NCI-H1930 (cell line): ENCODE data around the gene SCYGR4.
"Not testable (repeated sequence)": the region's sequence is repeated elsewhere in the genome, so short reads cannot be mapped to it uniquely, and the experiment has no call there.

Experiments
- DNase-seq, 2 experiments: peaks; one replicate each; lab custom pipeline; 2025; lab: John Stamatoyannopoulos, UW

The SCYGR4 gene, protein sequence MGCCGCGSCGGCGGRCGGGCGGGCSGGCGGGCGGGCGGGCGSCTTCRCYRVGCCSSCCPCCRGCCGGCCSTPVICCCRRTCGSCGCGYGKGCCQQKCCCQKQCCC

DNA sequence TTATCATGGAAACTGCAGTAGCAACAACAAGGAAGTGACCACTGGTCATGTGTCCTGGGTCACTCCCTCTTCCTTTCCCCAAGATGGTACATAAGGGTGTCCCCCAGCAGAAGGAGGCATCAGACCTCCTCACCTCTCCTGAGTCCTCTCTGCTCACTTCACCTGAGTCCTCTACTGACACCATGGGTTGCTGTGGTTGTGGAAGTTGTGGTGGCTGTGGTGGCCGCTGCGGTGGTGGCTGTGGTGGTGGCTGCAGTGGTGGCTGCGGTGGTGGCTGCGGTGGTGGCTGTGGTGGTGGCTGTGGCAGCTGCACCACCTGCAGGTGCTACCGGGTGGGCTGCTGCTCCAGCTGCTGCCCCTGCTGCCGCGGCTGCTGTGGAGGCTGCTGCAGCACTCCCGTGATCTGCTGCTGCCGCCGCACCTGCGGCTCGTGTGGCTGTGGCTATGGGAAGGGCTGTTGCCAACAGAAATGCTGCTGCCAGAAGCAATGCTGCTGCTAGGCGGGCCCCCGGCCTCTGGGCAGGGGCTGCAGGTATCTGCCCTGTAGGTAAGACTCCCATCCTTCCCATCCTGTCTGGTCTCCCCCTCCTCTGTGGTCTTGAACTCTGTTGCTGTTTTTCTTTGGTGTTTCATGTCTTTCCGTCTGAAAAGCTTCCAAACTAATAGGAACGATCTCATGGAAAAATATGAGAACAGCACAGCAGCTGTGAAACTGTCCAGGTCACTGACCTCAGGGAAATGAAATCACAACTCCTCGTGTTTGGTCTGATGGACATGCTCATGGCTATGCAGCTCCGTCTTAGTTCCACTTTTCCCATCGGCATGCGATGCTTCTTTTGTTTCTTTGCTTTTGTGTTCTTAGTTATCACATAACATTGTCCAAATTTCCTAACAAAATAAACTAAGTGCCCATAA, at the start of gene SCYGR4:
Gene SCYGR4 (plus strand): TSS at position 183 of the 915 bp plus-strand sequence. CDS start 0 bp downstream, at position 183.
- DNase-seq, result no peak

DNA sequence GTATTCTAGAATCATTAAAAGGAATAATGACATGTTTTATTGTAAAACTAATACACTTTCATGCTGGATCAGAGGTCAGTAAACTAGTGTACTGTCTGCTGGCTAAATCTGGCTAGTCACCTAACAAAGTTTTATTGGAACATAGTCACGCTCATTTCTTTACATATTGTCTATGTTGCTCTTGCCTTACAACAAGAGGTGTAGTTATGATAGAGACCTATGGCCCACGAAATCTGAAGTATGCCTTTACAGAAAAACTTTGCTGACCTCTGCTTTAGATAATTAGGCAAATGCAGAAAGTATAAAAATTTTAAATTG, 48.5 kb upstream of the SCYGR4 start:
- no peak for DNase-seq

DNA sequence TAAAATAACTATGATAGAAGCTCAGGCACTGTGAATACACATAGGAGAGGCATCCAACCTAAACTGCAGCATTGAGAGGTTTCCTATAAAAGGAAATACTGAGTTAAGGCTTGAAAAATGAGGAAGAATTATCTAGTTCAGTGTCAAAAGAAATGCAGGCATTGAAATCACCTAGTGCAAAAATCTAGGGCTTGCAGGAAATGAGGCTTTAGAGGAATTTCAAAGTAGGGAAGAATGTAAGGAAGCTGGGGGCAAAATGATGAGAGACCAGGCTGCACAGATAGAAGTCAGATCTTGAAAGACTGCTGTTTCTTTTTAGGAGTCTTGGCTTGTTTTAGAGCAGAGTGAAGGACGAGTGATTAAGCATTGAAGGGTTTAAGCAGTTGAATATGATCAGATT, 46.7 kb upstream of the SCYGR4 start:
- no peak for DNase-seq

DNA sequence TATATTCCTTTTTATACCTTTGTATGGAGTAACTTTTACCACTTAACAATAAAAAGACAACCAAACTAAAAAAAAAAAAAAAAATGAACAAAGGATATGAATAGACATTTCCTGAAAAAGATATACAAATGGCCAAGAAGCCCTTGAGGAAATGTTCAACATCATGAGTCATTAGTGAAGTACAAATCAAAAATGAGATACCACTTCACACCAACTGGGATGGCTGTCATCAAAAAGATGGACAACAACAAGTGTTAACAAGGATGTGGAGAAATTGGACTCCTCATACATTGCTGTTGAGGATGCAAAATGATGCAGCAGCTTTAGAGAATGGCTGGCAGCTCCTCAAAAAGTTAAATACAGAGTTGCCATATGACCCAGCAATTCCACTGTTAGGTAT, 41.2 kb upstream of the SCYGR4 start:
- no peak for DNase-seq

DNA sequence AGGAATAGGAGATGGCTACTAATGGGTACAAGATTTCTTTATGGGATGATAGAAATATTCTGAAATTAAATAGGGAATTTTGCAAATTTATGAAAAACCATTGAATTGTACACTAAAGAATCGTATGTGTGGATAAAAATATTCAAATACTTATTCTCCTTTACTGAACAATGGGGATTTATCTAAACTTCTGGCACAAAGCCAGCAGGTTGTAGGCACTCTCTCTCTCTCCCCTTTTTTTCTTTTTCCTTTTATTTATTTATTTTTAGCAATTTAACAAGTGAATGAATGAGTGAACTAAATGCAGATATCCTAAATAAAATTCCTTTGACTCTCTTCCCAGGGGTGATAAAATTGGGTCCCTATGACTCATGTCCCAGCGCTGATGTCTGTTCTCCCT, 40.5 kb upstream of the SCYGR4 start:
- DNase-seq, result no peak

DNA sequence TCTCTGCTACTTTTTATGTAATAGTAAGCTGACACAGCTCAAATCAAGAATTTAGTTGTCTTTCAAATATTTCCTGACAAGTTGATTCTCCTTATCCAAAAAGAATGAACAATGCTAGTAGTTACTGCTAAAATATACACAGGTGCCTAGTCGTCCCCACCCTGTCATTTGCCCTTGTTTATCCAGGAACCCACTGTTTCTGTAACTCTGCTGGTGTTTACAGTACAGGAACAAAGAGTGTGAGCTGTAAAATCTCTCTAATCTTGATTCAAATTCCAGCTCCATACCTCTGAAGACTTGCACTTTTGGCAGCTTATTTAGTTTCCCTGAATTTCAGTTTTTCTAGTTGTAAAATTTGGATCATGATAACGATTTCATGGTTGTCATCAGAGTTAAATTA, 39.7 kb upstream of the SCYGR4 start:
- DNase-seq, result no peak

DNA sequence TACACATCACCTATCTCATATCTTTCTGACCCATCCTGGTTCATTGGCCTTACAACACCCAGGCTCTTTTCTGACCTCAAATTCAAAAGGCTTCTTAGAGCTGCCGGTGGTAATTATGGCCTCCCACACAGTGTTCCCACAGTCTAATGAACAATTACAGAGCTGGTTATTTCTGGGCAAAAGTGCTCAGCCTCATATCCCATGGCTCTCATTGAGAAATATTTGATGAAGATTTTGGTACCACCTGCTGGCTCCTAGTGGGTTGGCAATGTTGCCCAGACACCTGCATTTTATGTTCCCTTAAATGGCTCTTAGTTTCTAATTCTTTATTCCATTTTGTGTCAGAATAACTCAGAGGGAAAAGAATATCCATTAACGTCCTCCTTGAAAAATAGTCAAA, 38.7 kb upstream of the SCYGR4 start:
- DNase-seq, result no peak

DNA sequence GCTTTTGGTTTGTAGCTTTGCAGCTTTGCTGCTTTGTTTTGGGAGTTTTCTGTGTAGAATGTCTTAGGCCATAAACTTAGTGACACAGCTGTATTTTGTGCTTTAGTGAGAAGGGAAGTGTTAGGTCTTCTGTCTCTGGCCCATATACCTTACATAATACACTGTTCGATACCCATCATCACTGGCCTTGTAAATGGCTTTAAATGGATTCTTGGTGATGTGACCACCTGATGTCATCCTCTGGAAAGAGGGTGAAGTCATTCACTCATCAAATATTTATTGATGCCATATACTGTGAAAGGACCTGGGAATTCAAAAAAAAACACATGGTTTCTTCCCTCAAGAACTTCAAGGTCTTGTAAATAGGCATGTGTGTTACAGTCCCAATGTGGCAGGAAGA, 37.5 kb upstream of the SCYGR4 start:
- no peak for DNase-seq

DNA sequence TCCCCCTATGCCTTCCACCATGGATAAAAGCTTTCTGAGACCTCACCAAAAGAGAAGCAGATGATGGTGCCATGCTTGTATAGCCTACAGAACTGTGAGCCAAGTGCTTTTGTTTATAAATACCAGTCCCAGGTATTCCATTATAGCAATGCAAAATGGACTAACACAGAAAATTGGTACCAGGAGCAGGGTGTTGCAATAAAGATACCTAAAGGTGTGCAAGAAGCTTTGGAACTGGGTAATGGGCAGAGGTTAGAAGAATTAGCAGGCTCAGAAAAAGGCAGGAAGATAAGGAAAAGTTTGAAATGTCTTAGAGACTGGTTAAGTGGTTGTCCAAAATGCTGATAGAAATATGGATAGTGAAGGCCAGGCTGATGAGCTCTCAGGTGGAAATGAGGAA, 34.9 kb upstream of the SCYGR4 start:
- no peak for DNase-seq

DNA sequence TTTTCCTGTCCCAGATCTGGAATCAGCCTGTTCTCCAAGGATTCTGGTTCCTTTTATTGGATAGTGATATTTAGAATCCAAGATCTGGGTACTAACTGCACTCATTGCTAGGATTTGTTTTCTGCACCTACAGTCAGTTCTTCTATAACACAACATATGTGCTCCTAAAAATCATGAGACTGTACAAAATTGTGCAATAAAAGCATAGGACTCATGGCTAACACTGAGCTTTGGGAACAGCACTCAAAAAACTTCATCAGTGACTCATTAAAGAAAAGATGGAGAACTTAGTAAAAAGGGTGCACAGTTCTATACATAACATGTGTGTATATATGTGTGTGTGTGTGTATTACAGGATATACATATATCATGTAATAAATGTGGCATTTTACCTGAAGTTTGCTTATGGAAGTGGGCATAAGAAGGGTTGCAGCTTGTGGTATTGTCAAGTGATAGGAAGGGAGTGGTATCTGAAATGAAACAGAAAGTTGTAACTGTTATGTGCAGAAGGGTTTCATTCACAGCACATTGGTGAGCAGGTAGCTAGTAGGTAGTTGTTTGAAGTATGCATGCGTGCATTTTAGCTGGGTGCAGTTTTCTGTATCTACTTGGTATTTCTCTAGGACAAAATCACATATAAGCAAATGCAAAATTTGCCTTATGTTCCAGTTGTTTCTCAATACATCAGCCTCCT, 24.5 kb upstream of the SCYGR4 start:
- no peak for DNase-seq

DNA sequence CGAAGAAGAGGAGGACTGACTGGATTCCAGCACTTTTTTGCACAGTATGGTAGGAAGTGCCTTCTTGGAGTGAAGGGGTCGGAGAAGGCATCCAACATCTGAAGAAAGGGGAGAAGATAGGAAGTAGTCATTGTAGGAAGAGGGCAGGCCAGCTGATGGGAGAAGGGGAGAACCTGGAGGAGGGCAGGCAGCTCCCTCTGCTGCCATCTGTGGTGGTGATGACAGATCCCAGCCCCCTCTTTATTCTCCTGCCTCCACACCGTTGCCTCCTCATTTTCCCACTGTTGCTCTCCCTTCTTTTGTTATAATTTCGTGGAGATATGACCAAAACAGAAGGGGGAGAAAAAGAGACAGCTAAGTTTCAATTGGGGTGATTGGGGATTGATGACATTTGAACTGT, 21.5 kb upstream of the SCYGR4 start:
- DNase-seq, result no peak

DNA sequence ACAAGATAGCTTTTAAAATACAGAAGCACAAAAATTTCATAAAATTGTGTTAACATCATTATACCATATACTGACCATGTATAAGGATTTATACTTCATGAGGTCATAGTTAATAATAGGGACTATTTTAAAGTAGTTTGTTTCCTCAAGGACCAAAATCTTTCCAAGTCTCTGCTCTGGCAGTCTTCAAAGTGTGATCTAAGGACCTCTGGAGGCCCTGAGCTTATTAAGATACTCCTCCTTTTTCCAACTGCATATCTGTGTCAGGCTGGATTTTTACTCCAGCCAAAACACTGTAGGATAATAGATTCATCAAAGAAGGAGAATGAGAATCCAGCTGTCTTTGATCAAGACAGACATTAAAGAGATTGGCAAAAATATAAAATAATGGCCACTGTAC, 20.3 kb upstream of the SCYGR4 start:
- DNase-seq, result no peak

DNA sequence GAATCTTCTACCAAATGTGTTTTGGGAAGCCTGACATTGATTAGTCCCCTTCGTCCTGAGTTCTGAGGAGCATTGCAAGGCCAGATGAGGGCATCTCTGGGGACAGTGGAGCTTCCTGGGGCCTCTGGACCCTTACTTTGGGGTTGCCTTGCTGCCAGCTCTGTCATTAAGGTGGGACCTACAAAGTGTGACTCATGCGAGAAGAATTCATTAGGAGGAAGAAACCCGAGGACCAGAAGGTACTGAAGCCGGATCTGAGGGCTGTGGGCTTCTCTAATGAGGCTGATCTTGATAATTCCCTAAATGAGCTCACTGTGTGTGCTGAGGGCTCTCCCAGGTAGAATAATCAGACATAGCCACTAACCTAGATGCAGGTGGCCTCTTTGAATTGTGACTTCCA, 19.3 kb upstream of the SCYGR4 start:
- DNase-seq, result no peak

DNA sequence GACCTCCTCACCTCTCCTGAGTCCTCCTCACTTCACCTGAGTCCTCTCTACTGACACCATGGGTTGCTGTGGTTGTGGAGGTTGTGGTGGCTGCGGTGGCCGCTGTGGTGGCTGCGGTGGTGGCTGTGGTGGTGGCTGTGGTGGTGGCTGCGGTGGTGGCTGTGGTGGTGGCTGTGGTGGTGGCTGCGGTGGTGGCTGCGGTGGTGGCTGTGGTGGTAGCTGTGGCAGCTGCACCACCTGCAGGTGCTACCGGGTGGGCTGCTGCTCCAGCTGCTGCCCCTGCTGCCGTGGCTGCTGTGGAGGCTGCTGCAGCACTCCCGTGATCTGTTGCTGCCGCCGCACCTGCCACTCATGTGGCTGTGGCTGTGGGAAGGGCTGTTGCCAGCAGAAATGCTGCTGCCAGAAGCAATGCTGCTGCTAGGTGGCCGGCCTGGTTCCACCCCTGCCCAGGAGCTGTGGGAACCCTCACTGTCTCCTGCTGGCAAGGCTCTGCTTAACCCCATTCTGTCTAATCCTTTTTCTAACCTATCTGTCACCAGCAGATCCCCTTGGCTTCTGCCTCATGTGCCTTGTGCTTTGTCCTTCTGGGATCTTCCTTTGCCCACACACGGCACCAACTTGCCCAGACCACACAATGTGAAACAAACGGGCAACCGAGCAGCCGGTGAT, 18.3 kb upstream of the SCYGR4 start, which contains the start of gene SCYGR2:
Gene SCYGR2 (plus strand): TSS at position 59 of the 669 bp plus-strand sequence. CDS start 0 bp downstream, at position 59.
- not testable (repeated sequence) for DNase-seq

DNA sequence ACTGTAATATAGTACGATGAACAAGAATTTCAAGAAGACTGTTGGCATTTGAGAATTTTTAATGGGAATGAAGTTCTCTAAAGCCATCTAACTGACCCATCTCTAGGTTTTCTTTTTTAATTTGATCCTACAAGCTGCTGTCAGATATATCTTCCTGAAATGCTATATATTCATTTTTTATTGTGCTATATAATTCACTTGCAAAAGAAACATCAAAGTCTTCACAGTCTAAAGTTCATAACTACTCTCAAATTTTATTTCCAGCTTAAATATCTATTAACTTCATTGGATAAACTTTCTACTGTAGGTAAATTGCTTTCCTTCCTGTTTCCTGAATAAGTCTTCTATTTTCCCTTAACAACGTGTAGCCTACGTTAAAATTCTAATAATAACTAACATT, 14.9 kb upstream of the SCYGR4 start:
- no peak for DNase-seq

DNA sequence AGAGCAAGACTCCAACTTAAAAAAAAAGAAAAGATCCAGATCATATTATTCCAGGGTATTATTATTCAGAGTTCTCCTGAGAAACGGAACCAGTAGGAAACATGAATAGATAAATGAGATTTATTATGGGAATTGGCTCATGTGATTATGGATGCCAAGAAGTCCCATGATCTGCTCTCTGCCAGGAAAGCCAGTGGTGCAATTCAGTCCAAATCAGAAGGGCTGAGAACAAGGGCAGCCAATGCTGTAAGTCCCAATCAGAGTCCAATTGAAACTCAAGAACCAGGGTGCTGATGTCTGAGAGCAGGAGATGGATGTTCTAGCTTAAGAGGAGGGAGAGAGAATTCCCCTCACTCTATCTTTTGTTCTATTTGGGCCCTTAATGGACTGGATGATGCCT, 10.8 kb upstream of the SCYGR4 start:
- DNase-seq, result no peak

DNA sequence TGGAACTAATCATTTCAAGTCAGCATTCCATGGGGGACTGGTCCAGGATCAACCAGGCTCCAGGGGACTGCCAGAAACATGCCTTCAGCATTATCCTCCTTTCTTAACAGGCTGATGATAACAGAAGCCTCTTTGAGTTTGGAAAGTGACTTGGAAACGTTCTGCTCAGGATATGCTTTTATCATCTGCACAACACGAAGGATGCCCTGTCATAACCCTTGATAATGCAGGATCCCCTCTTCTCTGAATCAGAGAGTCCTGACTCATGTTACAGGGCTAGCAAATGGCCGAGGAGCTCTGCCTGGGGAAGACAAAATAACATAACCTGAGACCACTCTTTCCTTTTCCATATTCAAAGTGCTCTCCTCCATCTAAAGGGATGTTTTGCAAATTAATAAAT, 9.4 kb upstream of the SCYGR4 start:
- no peak for DNase-seq

DNA sequence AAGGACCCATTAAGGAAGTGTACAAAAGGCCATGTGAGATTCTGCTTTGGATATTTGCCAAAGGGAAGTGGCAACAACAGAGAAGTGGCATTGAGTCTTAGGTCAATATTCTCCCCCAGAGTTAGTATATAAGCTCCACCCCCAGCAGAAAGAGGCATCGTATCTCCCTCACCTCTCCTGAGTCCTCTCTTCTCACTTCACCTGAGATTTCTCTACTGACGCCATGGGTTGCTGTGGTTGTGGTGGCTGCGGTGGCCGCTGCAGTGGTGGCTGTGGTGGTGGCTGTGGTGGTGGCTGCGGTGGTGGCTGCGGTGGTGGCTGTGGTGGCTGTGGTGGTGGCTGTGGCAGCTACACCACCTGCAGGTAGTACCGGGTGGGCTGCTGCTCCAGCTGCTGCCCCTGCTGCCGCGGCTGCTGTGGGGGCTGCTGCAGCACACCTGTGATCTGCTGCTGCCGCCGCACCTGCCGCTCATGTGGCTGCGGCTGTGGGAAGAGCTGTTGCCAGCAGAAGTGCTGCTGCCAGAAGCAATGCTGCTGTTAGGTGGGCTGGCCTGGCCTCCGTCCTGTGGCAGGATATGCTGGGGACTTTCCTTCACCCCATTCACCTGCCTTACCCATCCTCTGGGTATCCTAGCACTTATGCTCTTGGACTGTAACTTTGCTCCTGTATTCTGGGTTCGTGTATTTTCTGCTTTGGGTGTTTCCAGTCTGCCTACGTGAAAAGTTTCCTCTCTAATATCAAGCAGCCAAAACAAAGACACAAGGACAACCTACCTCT, 8.5 kb upstream of the SCYGR4 start:
- no peak for DNase-seq

DNA sequence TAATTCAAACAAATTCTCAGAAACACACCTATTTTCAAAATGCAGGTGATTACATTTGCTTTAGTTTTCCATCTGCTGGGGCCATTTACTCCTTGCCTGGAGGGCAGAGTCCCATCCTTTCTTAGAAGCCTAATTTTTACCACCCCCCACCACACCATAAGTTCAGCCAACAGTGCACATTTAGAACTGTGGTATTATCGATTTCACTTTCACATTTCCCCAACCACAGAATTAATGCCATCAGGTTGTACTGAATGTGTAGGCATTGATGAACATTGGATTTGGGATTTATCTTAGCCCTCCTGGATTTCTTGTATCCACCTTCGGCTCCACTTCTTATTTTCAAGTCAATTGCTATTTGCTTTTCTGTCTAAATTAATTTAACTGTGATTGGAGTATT, 7.2 kb upstream of the SCYGR4 start:
- DNase-seq, result no peak

DNA sequence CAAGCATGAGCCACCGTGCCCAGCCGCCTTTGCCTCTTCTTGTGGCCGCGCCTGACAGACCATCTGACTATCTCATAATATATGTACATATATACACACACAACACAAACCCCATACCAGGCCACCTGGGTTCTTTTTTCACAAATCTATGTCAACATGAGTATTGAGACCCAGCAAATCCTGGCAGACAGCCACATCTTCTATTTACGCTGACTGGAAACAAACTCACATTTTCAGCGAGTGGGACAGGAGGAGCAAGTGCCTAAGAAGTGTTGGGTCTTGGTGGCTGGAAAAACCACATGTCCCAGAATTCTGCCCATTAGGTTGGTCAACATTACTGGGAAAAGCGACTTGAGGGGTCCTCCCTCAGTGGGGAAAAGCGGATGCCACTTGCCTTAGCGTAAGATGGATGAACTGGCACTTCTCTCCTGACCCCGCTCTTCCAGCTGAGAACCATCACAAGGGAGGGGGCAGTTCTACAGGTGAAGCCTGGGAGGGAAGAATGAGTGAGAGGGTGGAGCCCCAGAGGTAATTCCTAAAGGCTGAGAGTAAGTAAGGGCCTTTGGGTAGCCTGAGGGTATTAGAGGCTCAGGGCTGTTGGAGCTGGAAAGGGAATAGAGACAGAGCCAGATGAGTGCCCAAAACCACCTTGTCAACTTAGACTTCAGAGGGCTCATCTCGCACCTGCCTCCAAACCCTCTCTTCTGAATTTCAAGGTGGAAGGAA, 4.6 kb upstream of the SCYGR4 start:
- DNase-seq, result no peak

DNA sequence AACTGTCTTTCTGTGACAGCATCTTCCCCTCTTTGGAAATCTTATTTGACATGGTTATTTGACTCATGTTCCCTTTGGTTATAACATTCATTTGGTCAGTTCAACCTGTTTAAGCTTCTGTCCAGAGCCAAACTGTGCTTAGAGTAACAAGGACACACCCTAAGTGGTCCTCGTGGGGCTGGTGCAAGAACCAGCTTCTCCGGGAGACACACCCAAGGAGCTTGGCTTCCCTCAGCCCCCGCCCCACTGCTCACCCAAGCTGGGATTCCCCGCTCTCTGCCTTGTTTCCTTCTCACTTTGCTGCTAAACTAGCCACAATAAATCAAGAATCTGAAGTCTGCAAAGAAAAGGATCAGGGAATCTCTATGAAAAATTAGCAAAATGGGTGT, 4.0 kb upstream of the SCYGR4 start:
- DNase-seq, result no peak
